ENCODE results near the gene PAQR7.

The PAQR7 gene

GRCh38 chr1:25815208-25816111 lies 60.0 kb downstream of the PAQR7 start:
- no peak for DNase-seq (ENCODE audit: low spot score)

DNA sequence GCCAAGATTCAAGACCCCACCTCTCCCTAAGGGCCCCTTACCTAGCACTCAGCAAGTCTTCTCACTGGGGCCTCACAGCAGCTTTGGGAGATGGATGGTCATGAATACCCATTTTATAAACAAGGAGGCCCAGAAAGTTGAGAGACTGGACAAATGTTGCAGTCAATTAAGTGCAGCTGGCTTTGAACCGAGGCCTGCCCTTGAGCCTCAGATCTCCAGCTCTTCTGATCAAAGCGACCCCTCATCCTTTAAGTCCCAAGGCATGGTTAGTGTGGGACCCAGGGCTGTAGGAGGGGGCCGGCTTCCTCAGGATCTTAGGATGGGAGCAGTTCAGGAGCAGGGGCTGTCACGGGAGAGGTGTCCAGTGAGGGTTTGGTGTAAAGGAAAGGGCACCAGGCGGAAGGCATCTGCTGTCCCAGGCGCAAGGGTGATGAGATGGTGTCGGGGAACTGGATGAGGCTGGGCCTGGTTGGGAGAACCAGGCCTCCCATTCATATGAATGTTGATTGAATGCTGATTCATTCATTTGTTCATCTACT lies 60.9 kb downstream of the PAQR7 start:
- DNase-seq (ENCODE audit: low spot score): no peak

DNA sequence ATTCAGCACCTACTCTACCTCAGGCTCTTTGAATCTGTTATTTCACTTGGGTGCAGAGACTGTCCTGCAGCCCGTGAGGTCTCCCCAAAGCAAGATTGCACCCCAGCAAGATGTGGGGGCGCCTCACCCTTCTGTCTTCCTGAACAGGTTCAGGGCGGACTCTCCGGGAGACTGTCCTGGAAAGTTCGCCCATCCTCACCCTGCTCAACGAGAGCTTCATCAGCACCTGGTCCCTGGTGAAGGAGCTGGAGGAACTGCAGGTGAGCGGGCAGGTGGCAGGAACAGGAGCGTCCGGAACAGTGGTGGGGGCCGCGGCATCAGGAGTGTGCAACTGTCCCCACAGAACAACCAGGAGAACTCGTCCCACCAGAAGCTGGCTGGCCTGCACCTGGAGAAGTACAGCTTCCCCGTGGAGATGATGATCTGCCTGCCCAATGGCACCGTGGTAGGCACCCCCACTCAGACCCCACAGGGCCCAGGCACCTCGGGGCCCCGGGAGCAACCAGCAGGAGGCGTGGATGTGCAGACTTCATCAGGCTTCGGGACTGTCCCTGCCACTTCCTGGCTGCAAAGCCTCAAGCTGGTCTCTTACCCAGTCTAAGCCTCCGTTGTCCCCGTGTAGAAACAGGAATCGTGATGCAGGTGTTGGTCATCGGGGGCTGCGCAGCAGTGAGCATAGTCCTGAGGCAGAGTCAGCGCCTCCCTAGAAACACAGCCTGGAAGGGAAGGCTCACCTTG lies 61.6 kb downstream of the PAQR7 start:
- DNase-seq (ENCODE audit: low spot score): no peak

DNA sequence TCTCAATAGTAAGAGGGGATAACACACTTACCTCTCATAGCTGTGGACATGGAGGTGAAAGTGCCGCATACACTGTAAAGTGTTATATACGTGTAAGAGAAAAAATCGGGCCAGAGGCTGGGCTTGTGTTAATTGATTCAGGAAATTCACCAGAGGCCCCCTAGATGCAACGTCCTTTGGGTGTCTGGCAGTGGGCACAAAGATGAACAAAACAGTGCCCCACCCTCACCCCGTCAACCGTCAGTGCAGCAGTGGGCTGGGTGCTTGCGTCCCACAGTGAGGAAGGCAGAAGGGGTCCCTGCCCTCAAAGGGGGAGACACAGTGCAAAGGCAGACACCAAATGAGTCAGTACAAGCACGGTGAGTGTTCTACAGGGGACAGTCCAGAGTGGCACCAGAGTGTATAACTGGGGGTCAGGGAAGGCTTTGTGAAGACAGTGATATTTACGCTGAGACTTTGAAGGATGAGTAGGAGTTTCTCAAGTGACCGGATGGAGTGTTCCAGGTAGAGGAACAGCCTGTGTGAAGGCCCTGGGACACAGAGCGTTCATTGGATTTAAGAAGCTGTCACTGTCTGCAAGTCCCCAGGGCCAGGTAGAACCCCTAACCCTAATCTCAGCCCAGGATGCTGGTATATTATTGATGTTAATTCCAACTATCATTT lies 62.3 kb downstream of the PAQR7 start:
- DNase-seq (ENCODE audit: low spot score): no peak

All from AG08395 (cell line).